NK-92 treated with Interleukin-12 subunit alpha and Interleukin-12 subunit beta, amount 100 ng/mL, for 24 hours (cell line): ENCODE data around the gene KDM6A.
"Not testable (repeated sequence)": the region's sequence is repeated elsewhere in the genome, so short reads cannot be mapped to it uniquely, and the experiment has no call there.

Experiments used
- DNase-seq: peaks from one replicate; lab custom pipeline; 2025; lab: John Stamatoyannopoulos, UW

The KDM6A gene

GRCh38 chrX:44890247-44890646 lies 17.3 kb downstream of the KDM6A start:
- DNase-seq, result no peak

DNA sequence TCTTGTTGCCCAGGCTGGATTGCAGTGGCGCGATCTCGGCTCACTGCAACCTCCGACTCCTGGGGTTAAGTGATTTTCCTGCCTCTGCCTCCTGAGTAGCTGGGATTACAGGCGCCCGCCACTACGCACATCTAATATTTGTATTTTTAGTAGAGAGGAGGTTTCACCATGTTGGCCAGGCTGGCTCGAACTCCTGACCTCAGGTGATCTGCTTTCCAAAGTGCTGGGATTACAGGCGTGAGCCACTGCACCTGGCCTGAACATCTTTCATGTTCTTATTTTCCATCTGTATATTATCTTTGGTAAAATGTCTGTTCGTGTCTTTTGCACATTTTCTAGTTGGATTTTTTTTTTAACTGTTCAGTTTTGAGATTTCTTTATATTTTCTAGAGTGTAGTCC lies 17.7 kb downstream of the KDM6A start:
- DNase-seq, result not testable (repeated sequence)

DNA sequence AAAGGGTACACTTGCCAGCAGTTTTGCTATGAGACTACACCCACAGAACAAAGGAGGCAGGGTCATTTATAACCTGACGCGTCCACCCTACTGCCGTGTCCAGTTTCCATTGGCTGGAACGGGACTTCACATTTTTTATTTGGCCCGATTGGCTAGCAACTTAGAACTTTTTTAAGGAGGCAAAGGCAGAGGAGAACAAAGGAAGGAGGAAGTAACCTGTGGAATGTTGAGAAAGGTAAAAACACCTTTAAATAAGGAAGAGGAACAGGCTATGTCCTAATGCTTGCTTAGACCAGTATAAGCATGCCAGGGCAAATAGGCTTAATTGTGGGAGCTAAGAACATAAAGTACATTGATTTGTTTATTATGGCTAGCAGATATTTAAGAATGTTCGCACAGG lies 18.7 kb downstream of the KDM6A start:
- DNase-seq, result no peak

GRCh38 chrX:44896876-44897186 lies 23.8 kb downstream of the KDM6A start:
- no peak for DNase-seq

- no peak for DNase-seq
Measured at GRCh38 chrX:44897539-44897938, 24.6 kb downstream of the KDM6A start.

DNA sequence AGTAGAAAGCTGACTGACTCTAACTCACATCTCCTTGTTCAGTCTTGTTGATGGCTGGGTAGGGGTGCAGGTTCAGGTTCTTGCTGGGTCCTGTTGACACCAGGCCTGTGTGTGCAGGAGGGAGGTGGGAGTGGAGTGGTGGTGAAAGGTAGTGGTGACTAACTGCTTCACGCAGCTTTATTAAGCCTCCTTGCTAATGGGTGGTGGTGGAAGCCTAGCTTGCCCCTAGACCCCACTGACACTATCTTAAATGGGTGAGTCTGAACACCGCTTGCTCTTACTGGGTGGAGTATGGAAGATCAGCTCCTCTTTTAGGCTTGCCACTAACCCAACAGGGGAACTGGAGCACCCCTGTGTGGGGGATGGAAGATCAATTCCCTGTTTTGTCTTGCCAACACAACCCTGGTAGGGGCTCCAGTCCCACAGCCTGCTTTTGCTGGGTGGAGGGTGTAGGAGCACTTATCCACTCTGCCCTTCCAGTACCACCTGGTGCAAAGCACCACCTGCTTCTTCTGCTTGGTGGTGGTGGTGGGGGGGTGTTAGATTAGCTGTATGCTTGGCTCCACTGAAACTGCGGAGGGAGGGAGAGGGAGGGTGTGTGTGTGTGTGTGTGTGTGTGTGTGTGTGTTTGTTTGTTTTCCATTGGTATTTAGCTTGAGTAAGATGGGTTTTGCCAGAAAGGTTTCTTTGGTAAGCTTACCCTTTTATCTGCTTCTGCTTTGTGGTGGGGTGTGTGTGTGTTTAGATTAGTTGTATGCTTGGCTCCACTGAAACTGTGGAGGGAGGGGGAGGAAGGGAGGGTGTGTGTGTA lies 25.6 kb downstream of the KDM6A start:
- no peak for DNase-seq

DNA sequence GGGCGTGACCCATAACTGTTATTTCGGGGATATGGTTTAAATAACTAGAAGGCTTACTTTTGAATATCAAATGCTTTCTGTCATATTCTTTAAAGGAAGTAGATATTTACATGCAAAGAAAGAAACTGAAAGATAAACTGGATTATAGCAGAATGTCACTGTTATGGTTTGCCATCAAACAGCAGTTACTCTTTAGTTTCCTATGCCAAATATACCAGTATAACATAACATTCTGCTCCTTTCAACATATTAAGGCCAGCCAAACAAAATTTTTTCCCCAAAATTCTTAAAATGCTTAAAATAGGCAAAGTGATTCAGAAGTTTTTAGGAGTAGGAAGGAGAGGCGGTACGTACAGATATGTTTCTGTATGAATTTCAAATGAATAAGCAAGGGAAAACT lies 27.0 kb downstream of the KDM6A start:
- DNase-seq, result no peak

GRCh38 chrX:44903107-44903506 lies 30.1 kb downstream of the KDM6A start:
- no peak for DNase-seq

GRCh38 chrX:44903830-44904530 lies 31.0 kb downstream of the KDM6A start:
- no peak for DNase-seq

- DNase-seq, result no peak
Measured at GRCh38 chrX:44904542-44905115, 31.6 kb downstream of the KDM6A start.

DNA sequence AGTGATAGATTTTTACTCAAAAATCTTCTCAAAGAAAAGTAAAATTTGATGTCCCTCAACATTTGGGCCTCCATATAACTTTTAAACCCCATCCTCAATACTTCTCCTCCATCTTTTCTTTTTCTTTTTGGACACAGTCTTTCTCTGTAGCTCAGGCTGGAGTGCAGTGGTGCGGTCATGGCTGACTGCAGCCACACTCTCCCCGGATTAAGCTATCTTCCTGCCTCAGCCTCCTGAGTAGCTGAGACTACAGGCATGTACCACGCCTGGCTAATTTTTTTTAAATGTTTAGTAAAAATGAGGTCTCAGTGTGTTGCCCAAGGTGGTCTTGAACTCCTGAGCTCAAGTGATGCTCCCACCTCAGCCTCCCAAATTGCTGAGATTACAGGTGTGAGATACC lies 33.1 kb downstream of the KDM6A start:
- DNase-seq, result no peak

DNA sequence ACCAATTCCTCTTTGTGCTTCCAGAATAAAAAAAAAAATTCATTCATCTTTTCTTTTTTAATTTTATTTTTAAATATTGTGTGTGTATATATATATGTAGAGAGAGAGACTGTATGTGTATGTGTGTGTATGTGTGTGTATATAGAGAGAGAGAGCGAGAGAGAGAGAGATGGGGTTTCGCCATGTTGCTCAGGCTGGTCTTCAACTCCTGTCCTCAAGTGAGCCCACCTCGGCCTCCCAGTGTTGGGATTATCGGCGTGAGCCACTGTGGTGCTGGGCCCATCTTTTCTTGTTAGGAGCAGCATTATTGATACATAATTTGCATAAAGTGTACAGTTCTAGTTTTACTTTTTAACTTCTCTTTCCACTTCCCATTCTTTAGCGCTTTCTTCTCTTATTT lies 33.6 kb downstream of the KDM6A start:
- DNase-seq, result no peak

DNA sequence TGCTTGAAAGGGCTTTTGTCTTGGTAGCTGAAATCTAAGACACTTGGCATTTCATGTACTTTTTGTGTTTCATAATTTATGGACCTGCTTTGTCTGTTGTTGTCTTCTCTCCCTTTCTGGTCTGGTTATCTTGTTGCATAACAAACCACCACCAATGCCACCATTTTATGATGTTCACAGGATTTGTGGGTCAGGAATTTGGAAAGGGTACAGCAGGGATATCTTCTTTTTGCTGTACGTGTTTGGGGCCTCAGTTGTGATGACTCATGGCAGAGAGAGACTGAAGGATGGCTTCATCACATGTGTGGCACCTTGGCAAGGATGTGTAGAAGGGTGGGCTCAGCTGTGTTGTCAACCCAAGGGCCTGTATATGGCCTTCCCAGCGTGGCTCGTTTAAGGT lies 35.2 kb downstream of the KDM6A start:
- peak; percentile 0 for DNase-seq

GRCh38 chrX:44908827-44909226 lies 35.8 kb downstream of the KDM6A start:
- DNase-seq, result no peak

DNA sequence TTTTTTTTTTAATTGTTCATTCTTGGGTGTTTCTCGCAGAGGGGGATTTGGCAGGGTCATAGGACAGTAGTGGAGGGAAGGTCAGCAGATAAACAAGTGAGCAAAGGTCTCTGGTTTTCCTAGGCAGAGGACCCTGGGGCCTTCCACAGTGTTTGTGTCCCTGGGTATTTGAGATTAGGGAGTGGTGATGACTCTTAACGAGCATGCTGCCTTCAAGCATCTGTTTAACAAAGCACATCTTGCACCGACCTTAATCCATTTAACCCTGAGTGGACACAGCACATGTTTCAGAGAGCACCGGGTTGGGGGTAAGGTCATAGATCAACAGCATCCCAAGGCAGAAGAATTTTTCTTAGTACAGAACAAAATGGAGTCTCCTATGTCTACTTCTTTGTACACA lies 37.5 kb downstream of the KDM6A start:
- not testable (repeated sequence) for DNase-seq

- DNase-seq, result not testable (repeated sequence)
Measured at GRCh38 chrX:44911074-44911600, 38.1 kb downstream of the KDM6A start.

GRCh38 chrX:44913656-44914531 lies 40.9 kb downstream of the KDM6A start:
- no peak for DNase-seq

GRCh38 chrX:44914532-44915198 lies 41.7 kb downstream of the KDM6A start:
- DNase-seq, result no peak

- no peak for DNase-seq
Measured at GRCh38 chrX:44915361-44915868, 42.4 kb downstream of the KDM6A start.

DNA sequence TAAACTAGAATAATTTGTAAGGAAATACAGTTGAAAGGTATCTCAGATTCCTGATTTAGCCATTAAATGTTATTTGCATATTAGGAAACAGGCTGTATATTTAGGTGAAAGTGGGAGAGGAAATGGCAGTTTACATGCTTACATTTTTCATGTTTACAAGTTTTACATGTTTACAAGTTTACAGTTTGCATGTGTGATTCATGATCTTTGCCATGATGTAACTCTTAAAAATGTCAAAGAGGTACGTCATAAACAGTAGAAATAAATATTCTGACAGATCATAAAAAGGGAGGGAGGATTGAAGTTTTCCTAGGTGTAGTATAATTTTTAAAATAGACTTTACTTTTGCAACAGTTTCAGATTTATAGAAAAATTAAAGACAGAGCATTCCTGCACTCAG lies 45.7 kb downstream of the KDM6A start:
- DNase-seq, result no peak

DNA sequence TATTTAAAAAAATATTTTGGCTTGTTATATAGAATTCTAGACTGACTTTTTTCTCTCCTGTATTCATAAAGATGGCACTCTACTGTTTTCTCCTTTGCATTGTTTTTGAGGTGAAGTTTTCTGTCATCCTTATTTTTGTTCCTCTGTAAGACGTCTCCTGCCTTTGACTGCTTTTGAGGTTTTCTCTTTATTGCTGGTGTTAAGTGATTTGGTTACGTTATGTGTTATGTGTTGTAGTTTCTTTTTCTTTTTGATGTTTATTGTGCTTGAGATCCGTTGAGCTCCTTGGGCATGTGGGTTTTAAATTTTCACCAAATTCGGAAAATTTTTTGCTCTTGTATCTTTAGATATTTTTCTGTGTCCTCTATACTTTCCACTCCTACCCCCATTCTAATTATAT lies 50.0 kb downstream of the KDM6A start:
- DNase-seq, result no peak
